8988T (cell line): ENCODE measurements around the gene MTOR.

ENCODE experiments used
- DNase-seq: peaks from one replicate; pipeline ENCODE4 v3.0.0; 2011

Gene MTOR

GRCh38 chr1:11059155-11059967 lies 203.0 kb downstream of the MTOR start:
- no peak for DNase-seq

DNA sequence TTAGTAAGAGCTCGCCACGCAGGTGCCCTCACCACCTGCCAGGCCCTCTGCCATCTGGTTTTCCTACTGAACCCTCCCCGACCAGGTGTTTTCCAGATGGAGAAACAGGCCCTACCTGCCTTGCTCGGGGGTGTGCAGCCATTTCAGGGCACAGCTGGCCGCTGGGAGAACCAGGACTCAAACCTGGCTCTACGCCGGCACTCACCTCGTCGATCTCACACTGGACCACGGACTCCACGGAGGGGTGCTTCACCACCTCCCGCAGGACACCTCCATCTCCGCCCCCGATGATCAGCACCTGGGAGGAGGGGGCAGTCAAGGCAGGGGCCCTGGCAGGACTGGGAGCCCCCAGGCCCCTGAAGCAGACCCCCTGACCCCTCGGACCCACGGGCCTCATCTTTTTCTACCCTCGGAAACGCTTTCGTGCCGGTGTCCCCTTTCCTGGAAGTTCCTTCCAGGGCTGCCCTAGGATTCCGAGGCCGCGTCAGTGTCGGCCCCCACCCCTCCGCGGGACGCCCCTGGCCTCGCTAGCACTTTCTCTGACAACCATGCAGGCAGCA lies 203.7 kb downstream of the MTOR start:
- no peak for DNase-seq

DNA sequence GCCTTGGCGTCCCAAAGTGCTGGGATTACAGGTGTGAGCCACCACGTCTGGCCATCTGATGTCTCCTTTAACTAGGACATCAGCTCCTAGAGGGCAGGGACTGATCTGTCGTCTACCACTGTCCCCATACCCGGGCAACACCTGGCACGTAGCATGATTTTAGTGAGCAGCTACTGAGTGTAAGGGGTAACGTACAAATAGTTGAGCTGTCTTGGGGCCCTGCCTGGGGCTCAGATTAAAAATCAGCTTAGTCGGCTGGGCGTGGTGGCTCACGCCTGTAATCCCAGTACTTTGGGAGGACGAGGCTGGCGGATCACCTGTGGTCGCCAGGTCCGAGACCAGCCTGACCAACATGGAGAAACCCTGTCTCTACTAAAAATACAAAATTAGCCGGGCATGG lies 204.3 kb downstream of the MTOR start:
- no peak for DNase-seq

- no peak for DNase-seq
Observed at GRCh38 chr1:11057477-11057876, 204.9 kb downstream of the MTOR start.
